Naive thymus-derived CD8-positive, alpha-beta T cell (primary cell): ENCODE data around the gene RHBDL1. TPM values are rescaled to one million over a fixed set of nuclear protein-coding genes. Genes with fewer than 3 reads are reported as not detected.

ENCODE experiments used
- ATAC-seq, 2 donors: fragments of 150-1000 bp; cut with Tn5 transposase in 1 of 2; sonication (Bioruptor Pico), chemical (Tn5 transposase) in 1 of 2; 1 replicate in 1 of 2; 2 replicates in 1 of 2; pipeline ENCODE4 v1.10.0; 2021; ENCODE audit warnings: mild to moderate bottlenecking in 2 of 2, moderate library complexity in 2 of 2
- POLR2A ChIA-PET: fragments of 350-600 bp; sonication (Branson Sonifier 250); formaldehyde crosslinking; loops from one replicate; lab custom pipeline; 2021; ENCODE audit warnings: antibody characterized with exemption; lab: Charles Lee
- DNase-seq, 10 donors: peaks; one replicate each; pipeline versions ENCODE4 v3.0.0 to v3.0.0-alpha.2; 2020 to 2022
- H3K27ac Mint-ChIP-seq, 10 donors: one replicate each; pipeline ENCODE4 v1.8.0; 2020 to 2022; ENCODE audit warnings: mild to moderate bottlenecking in 10 of 10, mixed read lengths in 10 of 10, moderate library complexity in 4 of 10, inconsistent platforms in 1 of 10
- H3K27me3 Mint-ChIP-seq, 5 donors: one replicate each; pipeline ENCODE4 v1.8.0; 2021 to 2022; ENCODE audit warnings: mixed read lengths in 5 of 5
- H3K36me3 Mint-ChIP-seq, 3 donors: one replicate each; pipeline ENCODE4 v1.8.0; 2020 to 2022; ENCODE audit warnings: mixed read lengths in 3 of 3, mild to moderate bottlenecking in 2 of 3, inconsistent platforms in 1 of 3
- H3K4me1 Mint-ChIP-seq, 4 donors: one replicate each; pipeline ENCODE4 v1.8.0; 2021 to 2022; ENCODE audit warnings: mixed read lengths in 4 of 4
- H3K4me3 Mint-ChIP-seq, 10 donors: one replicate each; pipeline ENCODE4 v1.8.0; 2020 to 2022; ENCODE audit warnings: mild to moderate bottlenecking in 10 of 10, mixed read lengths in 10 of 10, moderate library complexity in 6 of 10, inconsistent platforms in 1 of 10
- H3K9me3 Mint-ChIP-seq, 9 donors: one replicate each; pipeline ENCODE4 v1.8.0; 2020 to 2022; ENCODE audit warnings: mixed read lengths in 9 of 9, mild to moderate bottlenecking in 3 of 9, inconsistent platforms in 1 of 9, moderate library complexity in 1 of 9
- polyA plus RNA-seq, 3 donors: library from polyadenylated mRNA; unstranded; fragments of 300-500 nt; fragmentation: Illumina TruSeq; gene quantifications; one replicate each; pipeline ENCODE4 v1.2.3, GENCODE V29; 2021
- total RNA-seq, 8 experiments: library from RNA in 2 of 8; stranded (reverse) in 2 of 8; gene quantifications; one replicate each; pipeline ENCODE4 v1.2.3 and lab custom pipeline; 2021 to 2026

RHBDL1 gene
- total and polyA plus RNA-seq, 5 experiments from 2014 or later, result 1.3 to 1.4 TPM; not detected in 3

DNA sequence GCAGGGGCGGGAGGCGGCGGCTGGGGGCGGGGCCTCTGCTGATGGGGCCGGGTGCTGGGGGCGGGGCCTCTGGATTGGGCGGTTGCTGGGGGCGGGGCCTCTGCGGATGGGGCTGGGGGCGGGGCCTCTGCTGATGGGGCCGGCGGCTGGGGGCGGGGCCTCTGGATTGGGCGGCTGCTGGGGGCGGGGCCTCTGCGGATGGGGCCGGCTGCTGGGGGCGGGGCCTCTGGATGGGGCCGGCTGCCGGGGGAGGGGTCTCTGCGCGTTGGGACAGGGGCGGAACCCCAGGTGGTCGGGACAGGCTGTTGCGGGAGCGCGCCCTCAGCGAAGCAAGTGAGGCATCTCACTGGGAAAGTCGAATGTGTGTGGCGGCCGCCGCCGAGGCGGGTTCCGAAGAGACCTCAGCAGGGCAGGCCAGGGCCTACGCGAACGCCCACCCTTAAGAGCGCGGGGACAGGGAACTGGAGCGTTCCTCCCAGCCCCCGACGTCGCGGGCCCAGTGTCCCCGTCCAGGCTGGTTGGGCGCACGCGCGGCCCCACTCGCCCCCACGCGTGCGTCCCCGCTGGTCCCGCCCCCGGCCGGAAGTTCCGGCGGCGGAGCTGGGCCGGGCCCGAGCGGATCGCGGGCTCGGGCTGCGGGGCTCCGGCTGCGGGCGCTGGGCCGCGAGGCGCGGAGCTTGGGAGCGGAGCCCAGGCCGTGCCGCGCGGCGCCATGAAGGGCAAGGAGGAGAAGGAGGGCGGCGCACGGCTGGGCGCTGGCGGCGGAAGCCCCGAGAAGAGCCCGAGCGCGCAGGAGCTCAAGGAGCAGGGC is 4.5 kb downstream of the RHBDL1 start, which contains the start of gene STUB1:
STUB1 (plus strand) TSS at position 597 of the 811 bp plus-strand sequence; CDS start at position 713, 116 bp downstream.
- Mint-ChIP-seq H3K9me3 (no peaks in the 10 kb centered on the region), H3K27me3 (peaks cover 0 to 2% (median 0%) of the 10 kb centered on the region in 5 donors), H3K4me1 (peaks cover 7 to 44% (median 33%) of the 10 kb centered on the region in 4 donors), H3K36me3 (peaks cover 0 to 12% (median 3%) of the 10 kb centered on the region in 3 donors), H3K4me3 (peak within 1 kb of the TSS; percentile 75 to 90 (median 84)), H3K27ac (peak within 1 kb of the TSS in 9 of 10 donors; percentile 61 to 94 (median 82))
- POLR2A ChIA-PET, result interaction anchor here (0.5 to 8.3 kb wide), 11 partner anchors 10 to 1292 kb away, joined by 3 to 95 read pairs (median 6); partner anchors contain the start of genes ANTKMT, CCDC78, DECR2 and HAGHL
- ATAC-seq (peak; percentile 50 to 56), DNase-seq (peak; percentile 74 to 97 (median 86))

DNA sequence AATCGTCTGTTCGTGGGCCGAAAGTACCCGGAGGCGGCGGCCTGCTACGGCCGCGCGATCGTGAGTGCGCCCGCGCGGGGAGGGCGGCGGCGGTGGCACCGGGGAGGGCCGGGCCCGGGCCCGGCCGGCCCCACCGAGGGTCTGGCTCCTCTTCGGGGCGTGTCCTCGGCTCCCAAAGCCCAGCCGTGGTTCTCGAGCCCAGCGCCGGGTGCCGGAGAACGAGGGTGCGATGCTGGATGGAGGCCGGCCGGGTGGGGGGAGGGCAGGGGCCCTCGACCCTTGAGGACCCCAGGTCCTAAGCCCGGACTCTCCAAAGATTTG is 5.1 kb downstream of the RHBDL1 start:
- H3K27ac Mint-ChIP-seq, result peak overlapping the region in 4 of 10 donors; percentile 25 to 65 (median 58)
- no peaks in the 10 kb centered on the region for H3K9me3 Mint-ChIP-seq
- peak overlapping the region; percentile 64 to 86 (median 74) for H3K4me3 Mint-ChIP-seq
- DNase-seq, result no peak
- no peak for ATAC-seq
- H3K4me1 Mint-ChIP-seq, result peaks cover 7 to 41% (median 29%) of the 10 kb centered on the region in 4 donors
- peaks cover 0 to 2% (median 0%) of the 10 kb centered on the region in 5 donors for H3K27me3 Mint-ChIP-seq
- H3K36me3 Mint-ChIP-seq, result peaks cover 0 to 12% (median 3%) of the 10 kb centered on the region in 3 donors
- POLR2A ChIA-PET, result interaction anchor here (0.5 to 8.3 kb wide), 12 partner anchors 9 to 1291 kb away, joined by 3 to 95 read pairs (median 6); partner anchors contain the start of genes ANTKMT, CCDC78, DECR2 and HAGHL

DNA sequence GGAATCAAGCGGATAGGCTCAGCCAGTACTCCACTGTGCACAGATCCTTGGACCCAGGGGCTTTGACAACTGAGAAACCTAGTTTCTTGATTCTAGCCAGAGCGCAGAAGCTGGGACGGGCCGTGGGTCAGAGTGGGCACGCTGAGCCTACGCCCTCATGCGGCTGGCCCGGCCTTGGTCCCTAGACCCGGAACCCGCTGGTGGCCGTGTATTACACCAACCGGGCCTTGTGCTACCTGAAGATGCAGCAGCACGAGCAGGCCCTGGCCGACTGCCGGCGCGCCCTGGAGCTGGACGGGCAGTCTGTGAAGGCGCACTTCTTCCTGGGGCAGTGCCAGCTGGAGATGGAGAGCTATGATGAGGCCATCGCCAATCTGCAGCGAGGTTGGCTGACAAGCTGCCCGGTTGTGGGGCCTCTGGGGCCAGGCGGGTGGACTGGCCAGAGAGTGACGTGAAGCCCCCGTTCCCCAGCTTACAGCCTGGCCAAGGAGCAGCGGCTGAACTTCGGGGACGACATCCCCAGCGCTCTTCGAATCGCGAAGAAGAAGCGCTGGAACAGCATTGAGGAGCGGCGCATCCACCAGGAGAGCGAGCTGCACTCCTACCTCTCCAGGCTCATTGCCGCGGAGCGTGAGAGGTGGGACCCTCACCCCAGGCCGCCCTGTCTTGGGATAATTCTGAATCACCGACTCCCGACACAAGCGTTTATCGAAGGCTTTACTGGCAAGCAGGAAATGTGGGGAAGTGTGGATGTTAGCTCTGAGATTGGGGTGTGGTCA is 5.7 kb downstream of the RHBDL1 start:
- Mint-ChIP-seq H3K36me3 (peaks cover 0 to 13% (median 3%) of the 10 kb centered on the region in 3 donors), H3K9me3 (no peaks in the 10 kb centered on the region), H3K4me1 (peaks cover 7 to 41% (median 32%) of the 10 kb centered on the region in 4 donors), H3K4me3 (peak overlapping the region; percentile 64 to 81 (median 71)), H3K27me3 (peaks cover 0 to 2% (median 0%) of the 10 kb centered on the region in 5 donors), H3K27ac (peak overlapping the region in 7 of 10 donors; percentile 19 to 84 (median 44))
- DNase-seq (no peak), ATAC-seq (no peak)
- POLR2A ChIA-PET, result interaction anchor here (0.5 to 8.3 kb wide), 14 partner anchors 9 to 1835 kb away, joined by 3 to 95 read pairs (median 5); partner anchors contain the start of genes ANTKMT, HAGHL, MCRIP2 and METTL26

DNA sequence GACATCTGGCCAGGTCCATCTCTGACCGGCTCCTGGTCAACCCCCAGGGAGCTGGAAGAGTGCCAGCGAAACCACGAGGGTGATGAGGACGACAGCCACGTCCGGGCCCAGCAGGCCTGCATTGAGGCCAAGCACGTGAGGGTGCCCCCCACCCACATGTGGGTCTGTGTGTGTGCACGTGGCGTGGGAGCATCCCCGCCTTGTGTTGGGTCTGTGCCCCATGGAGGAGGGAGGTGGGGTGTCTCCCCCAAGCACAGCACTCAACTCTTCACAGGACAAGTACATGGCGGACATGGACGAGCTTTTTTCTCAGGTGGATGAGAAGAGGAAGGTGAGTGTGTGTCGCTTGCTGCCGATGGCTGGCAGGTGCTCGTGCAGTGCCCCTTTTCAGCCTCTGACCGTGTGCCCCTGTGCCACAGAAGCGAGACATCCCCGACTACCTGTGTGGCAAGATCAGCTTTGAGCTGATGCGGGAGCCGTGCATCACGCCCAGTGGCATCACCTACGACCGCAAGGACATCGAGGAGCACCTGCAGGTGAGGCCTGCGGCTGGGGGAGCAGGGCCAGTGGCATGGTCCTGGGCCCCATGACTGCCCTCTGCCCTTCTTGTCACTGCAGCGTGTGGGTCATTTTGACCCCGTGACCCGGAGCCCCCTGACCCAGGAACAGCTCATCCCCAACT is 6.4 kb downstream of the RHBDL1 start:
- Mint-ChIP-seq H3K27ac (peak overlapping the region in 6 of 10 donors; percentile 19 to 84 (median 53)), H3K4me1 (peaks cover 7 to 36% (median 32%) of the 10 kb centered on the region in 4 donors), H3K36me3 (peaks cover 0 to 14% (median 3%) of the 10 kb centered on the region in 3 donors), H3K9me3 (no peaks in the 10 kb centered on the region), H3K4me3 (peak overlapping the region; percentile 64 to 82 (median 78)), H3K27me3 (no peaks in the 10 kb centered on the region)
- no peak for DNase-seq
- POLR2A ChIA-PET, result interaction anchor here (0.5 to 8.3 kb wide), 13 partner anchors 8 to 1283 kb away, joined by 3 to 95 read pairs (median 5); partner anchors contain the start of genes ANTKMT, HAGHL, MCRIP2 and METTL26
- no peak for ATAC-seq

DNA sequence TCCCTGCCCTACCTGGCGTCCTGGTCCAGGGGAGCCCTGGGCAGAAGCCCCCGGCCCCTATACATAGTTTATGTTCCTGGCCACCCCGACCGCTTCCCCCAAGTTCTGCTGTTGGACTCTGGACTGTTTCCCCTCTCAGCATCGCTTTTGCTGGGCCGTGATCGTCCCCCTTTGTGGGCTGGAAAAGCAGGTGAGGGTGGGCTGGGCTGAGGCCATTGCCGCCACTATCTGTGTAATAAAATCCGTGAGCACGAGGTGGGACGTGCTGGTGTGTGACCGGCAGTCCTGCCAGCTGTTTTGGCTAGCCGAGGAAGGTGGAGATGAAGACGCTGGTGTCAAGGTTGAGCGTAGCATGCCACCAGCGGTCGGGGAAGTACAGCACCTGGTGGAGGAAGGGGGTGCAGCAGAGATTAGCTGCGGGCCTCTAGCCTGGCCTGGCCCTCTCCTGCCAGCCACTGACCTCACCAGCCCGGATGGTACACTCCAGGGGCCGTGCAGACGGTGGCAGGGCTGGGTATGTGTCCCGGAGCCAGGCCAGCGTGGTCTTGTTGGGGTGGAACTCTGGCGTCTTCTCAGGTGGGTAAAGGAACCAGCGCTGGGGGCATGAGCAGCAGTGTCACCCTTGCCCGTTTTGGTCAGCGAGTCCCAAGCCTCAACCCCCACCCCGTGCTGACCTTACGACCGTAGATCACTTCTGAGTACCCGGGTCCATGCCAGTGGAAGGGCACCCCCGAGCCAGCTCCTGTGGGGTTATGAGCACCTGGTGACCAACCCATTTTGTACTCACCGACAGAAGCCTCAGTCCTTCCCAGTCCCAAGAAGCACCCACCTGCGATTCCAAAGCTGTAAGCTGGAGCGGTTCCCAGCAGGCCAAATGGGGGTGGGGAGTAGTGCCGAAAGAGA is 7.3 kb downstream of the RHBDL1 start:
- POLR2A ChIA-PET, result interaction anchor here (0.5 to 8.3 kb wide), 7 partner anchors 7 to 476 kb away, joined by 3 to 95 read pairs (median 29); partner anchors contain the start of genes HAGHL, METTL26, RHOT2 and WDR24
- no peaks in the 10 kb centered on the region for H3K9me3 Mint-ChIP-seq

DNA sequence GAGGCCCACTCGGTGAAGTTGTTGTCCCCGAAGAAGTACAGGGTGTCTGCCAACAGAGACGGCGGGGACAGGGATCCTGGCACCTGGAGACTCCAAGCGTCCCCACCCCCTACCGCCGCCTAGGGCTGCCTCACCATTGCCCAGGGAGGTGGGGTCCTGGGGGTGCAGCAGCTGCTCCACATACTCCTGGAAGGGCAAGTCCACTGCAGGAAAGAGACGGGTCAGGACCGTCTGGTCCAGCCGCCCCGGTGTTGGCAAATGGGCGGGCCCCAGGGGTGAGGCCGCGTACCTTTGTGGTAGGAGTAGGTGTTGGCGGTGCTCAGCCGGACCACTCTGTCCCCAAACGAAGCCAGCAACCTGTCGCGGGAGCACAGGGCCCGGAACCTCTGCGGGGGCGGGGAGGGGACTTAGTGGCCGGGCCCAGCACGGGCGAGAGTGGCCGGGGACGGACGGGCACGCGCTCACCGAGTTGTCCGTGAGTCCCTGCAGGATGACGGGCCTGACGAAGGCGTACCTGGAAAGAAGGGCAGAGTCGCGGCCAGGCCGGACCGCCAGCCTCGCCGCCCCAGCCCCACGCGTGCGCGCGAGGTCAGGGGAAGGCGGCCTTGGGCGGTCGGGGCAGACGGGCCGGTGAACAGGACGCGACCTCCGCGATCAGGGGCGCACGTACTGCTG is 8.1 kb downstream of the RHBDL1 start:
- H3K4me3 Mint-ChIP-seq, result peak overlapping the region; percentile 56 to 82 (median 74)
- POLR2A ChIA-PET, result interaction anchor here (0.5 to 8.3 kb wide), 9 partner anchors 12 to 1531 kb away, joined by 3 to 95 read pairs (median 4); partner anchors contain the start of genes METTL26, RHOT2 and WDR90
- H3K36me3 Mint-ChIP-seq, result peaks cover 0 to 14% (median 3%) of the 10 kb centered on the region in 3 donors
- H3K27me3 Mint-ChIP-seq, result no peaks in the 10 kb centered on the region
- H3K9me3 Mint-ChIP-seq, result no peaks in the 10 kb centered on the region
- no peak for ATAC-seq
- peaks cover 7 to 44% (median 32%) of the 10 kb centered on the region in 4 donors for H3K4me1 Mint-ChIP-seq
- H3K27ac Mint-ChIP-seq, result peak overlapping the region in 7 of 10 donors; percentile 28 to 87 (median 78)
- DNase-seq, result no peak

More for the DNA sequence above, 7.3 kb downstream of the RHBDL1 start:
- H3K27ac Mint-ChIP-seq, result peak overlapping the region in 8 of 10 donors; percentile 38 to 89 (median 76)
- DNase-seq (no peak), ATAC-seq (no peak)
- peaks cover 7 to 38% (median 32%) of the 10 kb centered on the region in 4 donors for H3K4me1 Mint-ChIP-seq
- H3K36me3 Mint-ChIP-seq, result peaks cover 0 to 14% (median 3%) of the 10 kb centered on the region in 3 donors
- peak overlapping the region; percentile 64 to 82 (median 76) for H3K4me3 Mint-ChIP-seq
- H3K27me3 Mint-ChIP-seq, result no peaks in the 10 kb centered on the region

DNA sequence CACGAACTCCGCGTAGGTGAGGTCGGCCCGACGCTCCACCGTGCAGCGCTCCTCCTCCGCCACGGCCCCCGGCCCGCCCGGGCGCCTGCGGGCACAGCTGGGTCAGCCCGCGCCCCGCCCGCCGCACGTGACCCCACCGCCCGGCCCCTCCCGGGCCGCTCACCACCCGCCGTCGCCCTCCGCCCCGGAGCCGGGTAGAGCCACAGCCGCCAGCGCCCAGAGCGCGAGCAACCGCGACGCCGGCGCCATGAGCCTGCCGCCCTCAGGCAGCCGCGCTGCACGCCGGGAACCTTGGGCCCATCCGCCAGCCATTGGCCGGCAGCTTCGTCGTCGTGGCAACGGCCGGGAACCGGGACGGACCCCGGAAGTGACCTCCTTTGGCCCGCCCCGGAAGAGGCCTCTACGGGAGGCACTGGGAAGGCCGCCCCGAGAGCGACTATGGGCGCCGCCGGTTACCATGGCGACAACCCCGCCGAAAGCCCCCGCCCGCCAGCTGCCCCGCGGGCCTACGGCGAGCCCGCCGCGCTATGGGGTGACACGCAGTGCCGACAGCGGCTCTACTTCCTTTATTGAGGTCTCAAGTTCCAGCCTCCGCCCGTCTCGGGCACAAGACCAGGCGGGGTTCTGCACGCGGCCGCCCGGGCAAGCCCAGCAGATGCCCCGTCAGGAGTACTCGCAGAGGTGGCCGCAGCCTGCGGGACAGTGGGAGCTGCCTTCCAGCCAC is 8.8 kb downstream of the RHBDL1 start, which contains the start of gene JMJD8:
JMJD8 (minus strand) TSS at position 264 of the 724 bp plus-strand sequence; CDS start at position 249, 15 bp downstream.
- Mint-ChIP-seq H3K27ac (peak within 1 kb of the TSS in 8 of 10 donors; percentile 52 to 93 (median 80)), H3K9me3 (no peaks in the 10 kb centered on the region), H3K27me3 (no peaks in the 10 kb centered on the region), H3K4me3 (peak within 1 kb of the TSS; percentile 60 to 86 (median 76)), H3K4me1 (peaks cover 5 to 46% (median 34%) of the 10 kb centered on the region in 4 donors), H3K36me3 (peaks cover 0 to 14% (median 3%) of the 10 kb centered on the region in 3 donors)
- ATAC-seq (peak; percentile 67 to 74), DNase-seq (peak; percentile 91 to 98 (median 92))
- POLR2A ChIA-PET, result interaction anchor here (0.5 to 8.3 kb wide), 12 partner anchors 9 to 1530 kb away, joined by 3 to 95 read pairs (median 4); partner anchors contain the start of genes METTL26, RHOT2 and WDR90

DNA sequence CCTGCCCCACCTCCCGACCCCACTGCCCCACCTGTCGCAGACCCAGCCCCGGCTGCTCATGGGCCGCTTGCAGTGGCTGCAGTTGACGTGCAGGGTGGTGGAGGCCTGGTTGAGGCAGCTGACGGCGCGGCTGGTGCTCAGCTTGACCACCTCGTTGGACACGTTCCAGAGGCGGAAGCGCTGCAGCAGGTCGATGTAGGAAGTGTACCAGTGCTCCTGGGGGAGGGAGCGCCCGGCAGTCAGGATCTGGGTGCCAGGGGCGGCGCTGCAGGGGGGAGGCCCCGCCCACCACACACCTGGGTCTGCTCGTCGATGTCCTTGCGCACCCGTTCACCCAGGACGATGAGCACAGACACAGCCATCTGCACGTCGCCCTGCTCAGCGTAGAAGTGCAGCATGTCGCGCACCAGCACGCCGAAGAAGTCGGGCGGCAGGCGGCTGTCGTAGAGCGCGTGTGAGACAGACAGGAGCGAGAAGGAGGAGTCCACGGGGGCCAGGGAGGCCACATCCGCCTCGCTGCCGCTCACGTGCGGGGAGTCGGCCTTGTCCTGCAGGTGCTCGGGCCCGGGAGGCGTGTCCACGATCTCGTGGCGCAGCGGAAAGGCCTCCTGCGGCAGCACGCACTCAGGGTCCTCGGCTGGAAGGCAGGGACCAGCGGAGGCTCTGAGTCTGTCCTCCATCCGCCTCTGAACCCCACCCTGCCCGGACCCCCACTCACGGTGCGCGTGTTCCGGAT is 9.7 kb downstream of the RHBDL1 start:
- no peak for DNase-seq

DNA sequence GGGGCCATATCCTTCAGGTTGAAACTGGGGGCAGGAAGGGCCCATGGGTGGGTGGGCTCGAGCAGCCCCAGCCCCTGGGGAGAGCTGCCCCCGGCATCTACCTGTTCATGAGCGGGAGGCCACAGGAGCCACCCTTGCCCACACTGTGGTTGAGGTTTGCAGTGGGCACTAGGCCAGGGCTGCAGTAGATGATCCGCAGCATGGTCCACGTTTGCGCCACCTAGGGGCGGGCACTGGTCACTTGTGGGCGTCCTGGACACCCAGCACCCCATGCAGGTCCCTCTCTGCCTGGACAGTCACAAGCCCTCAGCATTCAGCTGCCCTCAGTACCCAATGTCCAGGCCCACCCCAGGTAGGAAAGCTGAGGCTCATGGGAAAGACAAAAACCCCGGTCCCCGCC is 10.5 kb downstream of the RHBDL1 start:
- H3K9me3 Mint-ChIP-seq, result no peaks in the 10 kb centered on the region
- H3K27ac Mint-ChIP-seq, result peak overlapping the region in 4 of 10 donors; percentile 29 to 53 (median 52)
- peaks cover 0 to 14% (median 3%) of the 10 kb centered on the region in 3 donors for H3K36me3 Mint-ChIP-seq
- DNase-seq (no peak), ATAC-seq (no peak)
- no peaks in the 10 kb centered on the region for H3K27me3 Mint-ChIP-seq
- POLR2A ChIA-PET, result interaction anchor here (0.7 to 3.6 kb wide), 5 partner anchors 10 to 50 kb away, joined by 3 to 38 read pairs (median 4); partner anchors contain the start of genes METTL26 and RHBDL1
- H3K4me3 Mint-ChIP-seq, result peak overlapping the region in 9 of 10 donors; percentile 2 to 53 (median 26)
- peaks cover 6 to 59% (median 42%) of the 10 kb centered on the region in 4 donors for H3K4me1 Mint-ChIP-seq

More for the DNA sequence above, 9.7 kb downstream of the RHBDL1 start:
- no peaks in the 10 kb centered on the region for H3K9me3 Mint-ChIP-seq
- POLR2A ChIA-PET, result interaction anchor here (0.8 to 8.3 kb wide), 8 partner anchors 10 to 48 kb away, joined by 3 to 95 read pairs (median 4); partner anchors contain the start of genes METTL26, RHBDL1, RHOT2 and WDR90
- H3K4me3 Mint-ChIP-seq, result peak overlapping the region in 2 of 10 donors; percentile 38 to 41
- H3K27ac Mint-ChIP-seq, result peak overlapping the region in 1 of 10 donors; percentile 70
- peaks cover 0 to 14% (median 3%) of the 10 kb centered on the region in 3 donors for H3K36me3 Mint-ChIP-seq
- ATAC-seq, result no peak
- H3K27me3 Mint-ChIP-seq, result no peaks in the 10 kb centered on the region
- peaks cover 4 to 54% (median 37%) of the 10 kb centered on the region in 4 donors for H3K4me1 Mint-ChIP-seq
